Measurements from ENCODE around the gene PDE4DIP.
A peak's percentile ranks its signal among the peaks of the same experiment; 100 is the strongest.
"Not testable (repeated sequence)": the region's sequence is repeated elsewhere in the genome, so short reads cannot be mapped to it uniquely, and the experiment has no call there.

PDE4DIP gene

DNA sequence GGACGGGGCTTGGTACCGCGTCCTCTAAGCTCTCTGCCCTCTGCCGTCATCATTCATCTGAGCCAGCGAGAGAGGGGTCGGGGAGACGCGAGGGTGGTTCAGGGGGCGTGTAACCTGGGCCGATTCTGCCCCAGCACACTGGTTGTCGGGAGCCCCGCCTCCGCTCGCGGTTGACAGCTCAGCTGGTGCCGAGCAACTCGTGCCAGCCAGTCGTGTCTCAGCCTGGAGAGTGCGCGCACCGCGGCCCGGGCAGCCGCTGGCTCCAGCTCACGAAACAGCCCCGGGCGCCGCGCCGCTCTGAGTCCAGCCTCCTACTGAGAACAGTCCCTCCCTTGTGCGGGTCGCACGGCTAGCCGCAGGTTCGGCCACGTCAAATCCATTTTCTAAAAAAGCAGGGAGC is at the start of gene PDE4DIP:
Gene PDE4DIP, plus strand, starts transcription at position 209 of the 400 bp plus-strand sequence. CDS start 347 bp downstream, outside the sequence.
- FAIRE-seq; DNase-seq (ENCODE audit: extremely low spot score, insufficient read length, low read depth): not testable (repeated sequence)

DNA sequence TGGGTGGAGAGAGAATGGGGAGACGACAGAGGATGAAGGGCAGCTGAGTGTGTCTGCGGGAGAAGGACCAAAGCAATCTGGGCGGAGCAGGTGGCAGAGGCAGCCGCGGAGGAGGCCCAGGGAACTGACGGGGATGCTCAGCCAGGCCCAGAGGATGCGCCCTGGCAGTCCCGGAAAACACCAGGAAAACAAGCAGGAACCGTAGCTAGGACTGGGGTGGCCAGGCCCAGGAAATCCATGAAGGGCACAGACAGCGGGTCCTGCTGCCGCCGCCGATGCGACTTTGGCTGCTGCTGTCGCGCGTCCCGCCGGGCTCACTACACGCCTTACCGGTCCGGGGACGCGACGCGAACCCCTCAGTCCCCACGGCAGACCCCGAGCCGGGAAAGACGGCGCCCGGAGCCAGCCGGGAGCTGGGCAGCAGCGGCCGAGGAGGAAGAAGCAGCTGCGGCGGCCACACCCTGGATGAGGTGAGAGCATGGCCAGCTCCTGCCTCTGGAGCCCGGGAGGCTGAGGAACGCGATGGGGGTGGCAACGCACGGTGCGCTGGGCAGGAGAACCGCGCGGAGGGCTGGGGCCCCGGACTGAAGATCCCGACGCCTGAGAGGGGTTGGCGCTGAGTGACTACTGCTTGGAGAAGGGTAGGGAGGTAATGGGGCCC is 35.8 kb upstream of the PDE4DIP start:
- FAIRE-seq; DNase-seq (ENCODE audit: extremely low spot score, insufficient read length, low read depth): not testable (repeated sequence)

DNA sequence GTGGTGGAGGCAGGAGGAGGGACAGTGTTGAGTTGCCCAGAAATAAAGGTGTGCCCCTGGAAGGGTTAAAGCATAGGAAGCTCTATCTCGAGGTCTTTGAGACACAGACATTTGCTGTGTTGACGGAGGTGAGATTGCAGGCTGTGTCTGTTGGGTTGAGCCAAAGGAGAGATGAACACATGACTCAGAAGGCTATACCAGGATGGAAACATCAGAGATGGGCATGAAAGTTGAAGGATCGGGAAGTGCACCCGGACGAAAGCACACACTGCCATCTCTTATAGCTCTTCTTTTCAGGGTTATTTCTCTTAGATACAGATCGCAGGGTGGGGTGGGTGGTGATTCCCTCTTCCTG is 35.3 kb upstream of the PDE4DIP start:
- not testable (repeated sequence) for FAIRE-seq; DNase-seq (ENCODE audit: extremely low spot score, insufficient read length, low read depth)

DNA sequence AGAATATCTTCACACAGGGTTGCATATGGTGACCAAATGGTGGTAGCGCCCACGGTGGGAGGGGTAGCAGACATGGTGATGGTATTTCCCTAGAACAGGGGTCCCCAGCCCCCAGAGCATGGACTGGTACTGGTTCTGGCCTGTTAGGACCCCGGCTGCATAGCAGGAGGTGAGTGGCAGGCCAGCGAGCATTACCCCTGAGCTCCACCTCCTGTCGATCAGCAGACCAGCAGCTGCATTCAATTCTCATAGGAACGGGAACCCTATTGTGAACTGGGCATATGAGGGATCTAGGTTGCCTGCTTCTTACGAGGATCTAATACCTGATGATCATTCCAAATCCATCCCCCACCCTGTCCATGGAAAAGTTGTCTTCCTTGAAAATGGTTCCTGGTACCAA is 22.0 kb upstream of the PDE4DIP start:
- not testable (repeated sequence) for DNase-seq (ENCODE audit: extremely low spot score, insufficient read length, low read depth); FAIRE-seq

DNA sequence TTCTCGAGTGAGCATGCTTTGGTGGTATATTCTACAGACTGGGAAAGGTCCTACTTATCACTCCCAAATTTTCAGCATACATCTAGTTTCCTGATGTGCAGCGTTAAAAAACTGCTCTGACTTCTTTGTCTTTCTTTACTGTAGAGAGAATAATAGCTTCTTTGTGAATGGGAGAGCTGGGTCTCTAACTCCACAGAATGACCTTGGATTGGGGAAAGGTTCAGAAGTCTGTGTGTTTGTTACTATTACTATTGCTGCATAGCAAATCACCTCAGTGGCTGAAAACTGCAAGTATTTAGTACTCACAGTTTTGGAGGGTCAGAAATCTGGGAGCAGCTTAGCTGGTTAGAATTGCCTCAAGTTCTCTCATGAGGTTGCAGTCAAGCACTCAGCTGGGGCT is 20.4 kb upstream of the PDE4DIP start:
- not testable (repeated sequence) for DNase-seq (ENCODE audit: extremely low spot score, insufficient read length, low read depth); FAIRE-seq

DNA sequence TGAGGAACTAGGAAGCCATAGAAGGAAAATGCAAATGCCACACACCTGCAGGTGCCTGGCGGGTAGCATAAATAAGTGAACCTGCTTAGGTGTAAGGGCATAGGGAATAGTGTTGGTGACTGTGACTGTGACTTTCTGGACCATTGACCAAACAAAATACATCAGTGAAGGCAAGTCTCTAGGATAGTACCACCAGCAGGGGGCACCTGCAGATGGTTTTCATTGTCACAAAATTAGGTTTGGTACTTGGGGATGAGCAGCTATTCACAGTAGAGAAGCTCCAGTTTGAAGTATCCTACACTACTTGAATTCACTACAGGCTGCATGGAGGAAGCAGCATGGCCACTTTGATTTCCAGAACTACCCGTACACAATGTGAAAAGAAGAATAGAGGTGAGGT is 19.2 kb upstream of the PDE4DIP start:
- not testable (repeated sequence) for DNase-seq (ENCODE audit: extremely low spot score, insufficient read length, low read depth)
- peak; percentile 72 for FAIRE-seq

DNA sequence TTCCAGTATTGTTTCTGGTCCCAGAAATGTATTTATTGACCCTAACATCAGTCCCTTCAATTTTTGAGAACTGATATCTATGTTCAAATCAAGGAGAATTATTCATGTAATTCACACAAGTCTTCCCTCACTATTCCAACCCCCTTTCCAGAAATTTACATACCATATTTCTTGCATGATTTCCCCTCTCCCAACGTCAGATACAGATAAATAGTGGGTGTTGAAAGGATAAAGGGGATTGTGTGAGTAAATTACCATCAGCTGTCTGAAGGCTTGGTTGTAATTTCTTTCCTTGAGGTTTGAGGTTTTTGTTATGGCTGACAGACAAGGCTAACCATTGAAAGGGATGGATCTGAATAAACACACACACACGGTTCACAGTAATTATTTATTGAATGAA is 15.7 kb upstream of the PDE4DIP start:
- not testable (repeated sequence) for DNase-seq (ENCODE audit: extremely low spot score, insufficient read length, low read depth); FAIRE-seq

DNA sequence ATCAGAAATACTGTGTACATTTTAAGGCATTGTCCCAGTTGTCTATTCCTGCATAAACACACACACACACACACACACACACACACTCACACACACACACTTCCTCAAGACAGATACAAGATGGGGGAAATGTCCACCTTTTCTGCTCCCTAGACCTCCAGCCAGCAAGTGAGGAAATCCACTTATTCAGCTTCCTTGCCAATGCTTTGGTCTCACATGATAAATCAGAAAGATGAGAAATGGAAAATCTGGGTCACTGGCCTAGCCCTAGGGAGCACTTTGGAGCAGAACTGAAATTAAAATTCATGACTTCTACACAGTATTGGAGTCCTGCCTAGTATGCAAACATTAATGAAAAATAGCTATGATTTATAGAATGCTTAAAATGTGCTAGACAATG is 15.3 kb upstream of the PDE4DIP start:
- not testable (repeated sequence) for DNase-seq (ENCODE audit: extremely low spot score, insufficient read length, low read depth); FAIRE-seq

DNA sequence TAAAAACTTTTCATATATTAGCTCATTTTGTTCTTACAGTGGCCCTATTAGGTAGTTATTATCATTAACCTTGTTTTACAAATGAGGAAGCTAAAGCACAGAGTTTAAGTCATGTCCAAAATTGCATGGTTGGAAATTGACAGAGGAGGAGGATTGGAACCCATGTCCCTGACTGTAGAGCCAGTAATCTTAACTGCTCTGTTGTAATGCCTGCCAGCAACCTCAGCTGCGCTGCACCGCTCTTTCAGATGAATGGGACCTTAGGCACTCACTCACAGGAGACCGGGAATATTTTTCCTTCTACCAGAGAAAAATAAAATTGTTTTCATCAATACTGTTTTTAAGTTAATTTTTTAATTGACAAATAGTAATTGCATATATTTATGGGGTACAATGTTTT is 14.9 kb upstream of the PDE4DIP start:
- DNase-seq (ENCODE audit: extremely low spot score, insufficient read length, low read depth); FAIRE-seq: not testable (repeated sequence)

DNA sequence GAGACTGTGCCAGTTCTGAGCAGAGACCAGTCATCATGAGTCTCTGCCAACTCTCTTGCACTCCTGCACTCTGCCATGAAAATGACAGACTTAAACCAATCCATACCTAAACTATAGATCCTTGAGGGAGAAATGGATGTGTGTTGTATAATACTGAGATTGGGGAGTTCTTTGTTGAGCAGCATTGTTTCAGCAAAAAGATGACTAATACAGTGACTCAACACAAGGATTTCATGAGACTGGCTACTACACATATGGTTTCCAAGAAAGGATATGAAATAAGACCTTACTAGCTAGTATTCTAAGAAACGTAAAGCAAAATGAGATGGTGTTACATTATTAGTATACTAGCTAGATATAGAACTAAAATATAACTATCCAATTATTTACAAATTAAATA is 3.0 kb upstream of the PDE4DIP start:
- not testable (repeated sequence) for DNase-seq (ENCODE audit: extremely low spot score, insufficient read length, low read depth); FAIRE-seq

DNA sequence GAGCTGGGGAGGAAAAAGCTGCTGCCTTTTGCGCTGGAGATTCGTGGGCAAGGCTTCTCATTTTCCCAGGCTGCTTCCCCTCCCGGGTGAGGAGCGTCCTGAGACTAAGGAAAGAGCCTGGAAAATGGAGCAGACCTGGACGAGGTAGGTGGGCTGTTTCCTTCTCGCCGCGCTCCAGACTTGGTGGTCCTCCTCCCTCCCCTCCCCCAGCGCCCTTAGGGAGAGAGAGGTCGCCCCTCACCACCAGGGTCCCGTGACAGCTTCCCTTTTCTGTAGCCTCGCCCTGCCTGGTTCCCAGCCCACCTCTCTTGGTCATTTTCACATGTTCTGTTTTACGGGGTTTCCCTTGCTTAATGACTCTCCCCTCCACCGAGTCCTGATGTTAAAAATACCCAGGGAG is 423 bp downstream of the PDE4DIP start:
- not testable (repeated sequence) for FAIRE-seq; DNase-seq (ENCODE audit: extremely low spot score, insufficient read length, low read depth)

DNA sequence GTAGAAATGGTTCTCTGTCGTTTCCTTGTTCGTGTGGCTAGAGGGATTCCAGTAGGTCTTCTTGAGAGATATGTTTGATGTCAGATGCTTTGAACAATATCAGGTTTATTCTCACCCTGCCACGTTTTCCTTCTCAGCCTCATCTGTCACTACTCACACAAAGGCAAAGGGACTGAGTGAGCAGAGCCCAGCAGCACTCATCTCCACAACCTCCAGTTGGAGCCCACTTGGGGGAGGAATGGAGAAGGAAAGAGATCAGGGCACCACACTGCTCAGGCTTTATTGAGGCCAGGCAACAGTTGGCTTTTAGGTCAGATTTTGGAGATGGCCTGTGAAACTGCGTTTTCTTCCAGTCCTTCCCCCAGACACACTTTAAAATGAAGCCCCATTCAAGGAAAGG is 840 bp downstream of the PDE4DIP start:
- DNase-seq (ENCODE audit: extremely low spot score, insufficient read length, low read depth); FAIRE-seq: not testable (repeated sequence)

DNA sequence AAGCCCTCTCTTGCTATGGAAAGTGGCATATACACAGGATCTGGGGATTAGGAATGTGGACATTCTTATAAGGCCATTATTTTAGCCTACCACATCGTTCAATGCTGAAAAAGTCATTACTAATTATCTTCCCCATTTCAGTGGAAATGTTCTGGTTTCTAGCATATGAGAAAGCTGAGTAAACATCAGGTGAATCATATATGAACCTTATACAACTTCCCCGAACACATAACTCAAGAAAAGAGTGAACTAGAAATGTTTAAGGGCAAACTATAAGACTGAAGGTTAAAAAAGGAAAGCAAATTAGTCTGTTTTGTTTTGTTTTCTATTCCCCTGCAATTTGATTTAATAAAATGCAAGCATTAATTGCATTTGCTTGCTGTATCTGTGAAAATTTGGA is 6.1 kb downstream of the PDE4DIP start:
- not testable (repeated sequence) for DNase-seq (ENCODE audit: extremely low spot score, insufficient read length, low read depth); FAIRE-seq

DNA sequence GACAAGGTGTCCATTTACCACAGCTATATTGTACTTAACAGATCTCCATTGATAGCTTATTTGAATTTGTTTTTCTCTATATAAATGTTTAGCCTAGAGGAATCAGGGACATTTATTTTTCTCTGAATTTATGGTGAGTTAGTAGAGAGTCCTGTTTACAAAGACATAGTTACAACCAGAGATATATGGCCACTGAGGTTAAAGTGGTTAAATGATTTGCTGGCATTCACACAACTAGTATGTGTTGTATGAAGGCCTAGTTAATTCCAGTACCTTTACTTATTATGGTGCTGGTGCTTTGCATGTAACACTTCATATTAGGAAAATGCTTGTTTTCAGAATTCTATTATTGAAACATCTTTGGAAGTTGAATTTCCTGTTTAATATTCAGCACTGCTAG is 6.6 kb downstream of the PDE4DIP start:
- FAIRE-seq = not testable (repeated sequence)

DNA sequence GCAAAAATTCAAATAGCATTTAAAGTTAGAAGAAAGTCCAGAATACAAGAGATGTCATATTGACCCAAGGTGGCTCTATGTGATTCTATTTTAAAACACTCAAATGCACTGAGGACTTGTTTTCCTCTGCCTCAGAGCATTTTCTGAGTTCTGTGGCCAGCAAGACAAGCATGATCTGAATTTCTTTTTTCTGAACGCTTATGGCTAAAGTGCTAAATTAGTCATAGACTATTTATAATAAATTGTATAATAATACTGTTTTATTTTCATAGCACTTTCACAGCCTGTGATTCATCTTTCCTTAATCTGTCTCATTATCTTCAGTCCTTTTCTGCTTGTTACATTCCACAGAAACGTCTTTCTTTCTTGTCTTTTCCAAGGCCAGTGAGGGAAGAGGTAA is 7.5 kb downstream of the PDE4DIP start:
- FAIRE-seq; DNase-seq (ENCODE audit: extremely low spot score, insufficient read length, low read depth): not testable (repeated sequence)

More for the DNA sequence above, 6.6 kb downstream of the PDE4DIP start:
- not testable (repeated sequence) for DNase-seq (ENCODE audit: extremely low spot score, insufficient read length, low read depth)

DNA sequence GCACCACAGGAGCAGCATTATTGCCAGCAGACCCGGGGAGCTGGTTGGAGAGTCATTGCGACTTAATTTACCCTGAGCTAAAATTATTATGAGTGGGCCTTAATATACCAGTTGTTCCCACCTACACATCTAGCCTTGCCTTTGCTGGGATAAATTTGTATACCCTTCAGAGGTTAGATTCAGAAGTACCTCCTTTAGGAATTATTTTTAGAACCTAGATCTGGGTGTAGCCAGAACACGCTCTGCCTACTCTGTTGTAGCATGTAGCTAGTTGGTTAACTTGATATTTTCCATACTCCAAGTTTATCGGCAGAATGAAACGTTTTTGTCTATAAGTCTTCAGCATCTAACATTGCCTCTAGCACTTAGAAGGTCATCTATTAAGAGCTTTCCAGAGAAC is 9.1 kb downstream of the PDE4DIP start:
- DNase-seq (ENCODE audit: extremely low spot score, insufficient read length, low read depth); FAIRE-seq: not testable (repeated sequence)

DNA sequence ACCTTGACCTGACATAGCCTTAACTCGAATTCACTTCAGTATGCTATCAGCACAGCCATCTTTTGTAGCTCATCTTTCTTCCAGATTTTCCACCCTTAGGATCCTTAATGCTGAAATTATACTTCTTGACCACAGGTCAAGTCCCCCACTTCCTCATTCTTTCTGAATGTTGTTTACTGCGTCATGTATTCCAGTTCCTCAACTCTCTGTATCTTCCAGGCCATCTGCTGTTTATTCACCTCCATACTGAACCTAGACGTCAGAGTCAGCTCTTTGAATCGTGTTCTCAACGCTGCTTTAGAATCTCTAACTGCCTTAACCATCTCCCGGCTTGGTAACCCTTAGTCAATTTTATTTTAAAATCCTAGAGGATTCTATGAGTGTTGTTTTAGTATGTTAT is 9.8 kb downstream of the PDE4DIP start:
- not testable (repeated sequence) for FAIRE-seq; DNase-seq (ENCODE audit: extremely low spot score, insufficient read length, low read depth)

DNA sequence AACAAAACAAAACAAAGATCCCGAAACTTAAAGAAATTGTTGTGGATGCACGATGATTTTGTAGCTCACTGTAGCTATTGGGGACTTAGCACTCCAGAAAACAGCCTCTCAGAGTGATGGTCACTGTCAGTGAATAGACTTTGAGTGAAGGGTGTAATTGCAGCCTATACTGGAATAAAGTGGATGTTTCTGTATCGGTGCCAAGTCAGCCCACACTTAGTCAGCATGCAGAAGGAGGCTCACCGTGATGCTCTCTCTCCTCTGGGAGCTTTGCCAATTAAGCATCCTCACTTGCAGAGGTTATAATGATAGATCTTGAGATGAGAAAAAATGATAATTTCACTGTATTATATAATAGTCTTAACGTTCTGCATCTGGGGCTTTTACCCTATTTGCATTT is 11.1 kb downstream of the PDE4DIP start:
- FAIRE-seq; DNase-seq (ENCODE audit: extremely low spot score, insufficient read length, low read depth): not testable (repeated sequence)

DNA sequence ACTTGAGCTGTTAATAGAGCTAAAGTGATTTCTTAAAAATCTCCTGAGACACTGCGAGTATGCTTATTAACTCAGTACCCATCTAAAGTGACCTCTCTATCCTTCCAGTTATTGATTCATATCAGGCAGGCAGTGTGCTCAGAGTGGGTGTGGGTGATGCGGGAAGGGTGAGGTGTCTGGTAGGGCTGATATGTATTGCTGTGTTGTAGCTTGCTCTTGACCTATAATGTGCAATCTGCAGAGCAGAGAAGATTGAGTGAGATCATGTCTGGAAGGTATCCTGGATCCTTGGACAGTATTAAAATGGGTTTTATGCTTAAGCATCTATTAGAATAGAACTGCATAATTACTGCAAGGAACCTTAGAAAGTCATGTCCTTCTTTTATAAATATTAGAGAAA is 15.8 kb downstream of the PDE4DIP start:
- not testable (repeated sequence) for FAIRE-seq; DNase-seq (ENCODE audit: extremely low spot score, insufficient read length, low read depth)

DNA sequence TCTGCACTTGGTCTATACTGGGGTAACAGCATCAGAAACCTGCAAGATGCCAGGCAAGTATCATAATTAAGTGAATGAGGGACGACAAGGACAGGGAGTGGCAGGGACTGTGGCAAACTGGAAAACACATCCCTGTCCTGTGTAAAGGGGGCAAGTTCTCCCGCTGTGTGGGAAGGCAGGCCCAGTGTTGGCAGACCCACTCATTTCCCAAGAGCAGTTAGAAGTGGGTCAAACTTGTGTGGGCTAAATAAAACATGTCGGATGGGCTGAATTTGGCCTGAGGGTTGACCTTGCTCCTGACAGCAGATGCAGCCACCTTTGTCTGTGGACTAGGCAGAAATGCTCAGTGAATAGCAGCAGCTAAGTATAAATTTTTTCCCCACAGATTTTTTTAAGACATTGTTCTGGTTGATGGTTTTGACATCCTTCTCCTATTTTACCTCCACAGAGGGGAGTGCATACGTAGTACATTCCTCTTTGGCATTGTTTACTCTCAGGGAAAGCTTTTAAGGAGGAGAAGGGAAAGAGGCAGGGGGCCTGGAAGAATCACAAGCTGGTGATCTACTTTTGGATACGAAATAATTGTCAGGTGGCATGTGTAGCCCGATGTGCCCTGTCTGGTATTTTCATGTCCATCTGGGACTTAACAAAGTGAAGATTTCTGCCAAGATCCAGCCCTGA is 16.5 kb downstream of the PDE4DIP start:
- FAIRE-seq; DNase-seq (ENCODE audit: extremely low spot score, insufficient read length, low read depth): not testable (repeated sequence)

DNA sequence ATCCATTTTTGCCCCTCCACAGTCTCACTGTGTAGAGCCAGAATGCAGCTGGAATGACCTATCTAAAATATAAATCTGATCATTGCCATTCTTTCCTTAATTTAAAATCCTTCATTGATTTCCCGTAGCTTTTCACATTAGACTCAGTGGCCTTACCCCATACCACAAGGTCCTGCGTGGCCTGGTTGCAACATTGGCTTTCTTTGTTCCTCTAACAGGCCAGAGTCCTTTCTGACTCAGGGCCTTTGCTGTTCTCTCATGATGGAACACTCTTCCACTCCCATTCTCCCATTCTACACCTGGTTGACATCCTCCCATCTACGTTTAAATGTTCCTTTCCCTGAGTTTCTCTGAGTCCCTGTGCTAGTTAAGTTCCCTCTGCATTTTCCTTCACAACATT is 18.4 kb downstream of the PDE4DIP start:
- FAIRE-seq = not testable (repeated sequence)

More for the DNA sequence above, 18.4 kb downstream of the PDE4DIP start:
- DNase-seq (ENCODE audit: extremely low spot score, insufficient read length, low read depth) = not testable (repeated sequence)

Data from GM18507 (cell line).